ENCODE data around the gene CD320. TPM values are rescaled to one million over a fixed set of nuclear protein-coding genes. Genes with fewer than 3 reads are reported as not detected.
"Not testable (repeated sequence)": the region's sequence is repeated elsewhere in the genome, so short reads cannot be mapped to it uniquely, and the experiment has no call there.

Gene CD320
- total RNA-seq, 1 experiment from 2014 or later = 108 TPM

- DNase-seq (ENCODE audit: low read depth) = no peak
Observed at GRCh38 chr19:8310342-8311055, 2.3 kb upstream of the CD320 start.

GRCh38 chr19:8308891-8309291, 733 bp upstream of the CD320 start:
- DNase-seq (ENCODE audit: low read depth) = no peak

GRCh38 chr19:8307400-8307964, 676 bp downstream of the CD320 start:
- peak; percentile 23 for DNase-seq (ENCODE audit: low read depth)

DNA sequence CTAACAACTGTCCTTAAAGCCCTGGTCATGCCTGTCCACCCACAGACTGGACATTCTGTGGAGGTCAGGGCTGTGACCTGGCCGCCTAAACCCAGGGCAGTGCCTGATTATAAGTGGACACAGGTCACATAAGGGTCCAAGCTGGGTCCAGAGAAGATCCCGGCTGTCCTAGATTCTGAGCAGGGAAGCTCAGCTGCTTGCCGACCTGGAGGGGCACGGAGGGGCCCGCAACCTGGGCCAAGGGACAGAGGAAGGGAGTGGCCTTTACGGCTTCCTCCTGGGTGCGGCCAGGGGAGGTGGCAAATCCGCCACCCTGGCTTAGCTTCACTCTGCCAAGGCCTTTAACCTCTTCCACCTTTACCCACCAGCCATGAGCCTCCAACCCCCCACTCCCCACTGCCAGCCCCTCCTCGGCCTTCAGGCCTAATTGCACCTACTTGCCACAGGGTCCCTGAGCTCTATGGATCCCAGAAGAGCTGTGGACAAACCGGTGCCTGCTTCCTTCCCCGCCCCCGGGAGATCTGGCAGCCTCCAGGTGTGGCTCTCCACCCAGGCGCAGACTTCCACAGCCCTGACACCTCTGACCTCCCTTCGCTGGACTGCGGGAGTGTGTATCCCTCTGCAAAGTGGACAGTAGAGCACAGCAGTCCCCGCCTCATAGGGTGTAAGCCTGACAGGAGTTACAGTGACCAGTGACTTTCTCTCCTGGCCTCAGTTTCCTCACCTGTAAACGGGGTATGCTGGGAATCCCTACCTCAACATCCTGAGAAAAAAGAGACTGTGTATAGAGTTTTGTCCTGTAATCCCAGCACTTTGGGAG, 1.7 kb downstream of the CD320 start:
- DNase-seq (ENCODE audit: low read depth) = no peak

GRCh38 chr19:8305798-8306197, 2.4 kb downstream of the CD320 start:
- no peak for DNase-seq (ENCODE audit: low read depth)

DNA sequence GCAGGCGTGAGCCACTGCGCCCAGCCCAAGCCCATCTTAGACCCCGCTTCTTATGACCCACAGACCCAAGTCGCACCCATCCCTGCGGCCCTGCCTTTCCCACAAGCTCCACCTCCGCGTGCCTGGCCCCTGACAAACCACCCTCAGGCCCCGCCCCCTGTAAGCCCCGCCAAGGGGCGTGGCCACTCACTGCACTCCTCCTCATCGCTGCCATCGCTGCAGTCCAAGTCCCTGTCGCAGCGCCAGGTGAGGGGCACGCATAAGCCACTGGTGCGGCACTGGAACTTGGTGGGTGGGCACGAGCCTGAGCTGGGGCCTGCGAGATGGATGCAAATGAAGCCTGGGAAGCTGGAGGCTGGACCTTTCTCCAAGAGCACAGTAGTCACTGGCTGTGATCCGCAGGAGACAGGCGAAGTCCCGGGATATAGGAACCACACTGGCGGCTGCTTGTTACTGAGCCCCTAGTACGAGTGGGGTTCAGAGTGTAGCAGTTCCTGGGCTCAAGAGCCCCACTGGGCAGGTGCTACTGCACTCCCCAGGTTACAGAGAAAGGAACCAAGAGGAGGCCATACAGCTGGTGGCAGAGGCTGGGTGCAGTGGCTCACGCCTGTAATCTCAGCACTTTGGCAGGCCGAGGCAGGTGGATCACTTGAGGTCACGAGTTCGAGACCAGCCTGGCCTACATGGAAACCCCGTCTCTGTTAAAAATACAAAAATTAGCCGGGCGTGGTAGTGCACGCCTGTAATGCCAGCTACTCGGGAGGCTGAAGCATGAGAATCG, 3.1 kb downstream of the CD320 start:
- peak; percentile 39 for DNase-seq (ENCODE audit: low read depth)

- no peak for DNase-seq (ENCODE audit: low read depth)
Observed at GRCh38 chr19:8302734-8303133, 5.4 kb downstream of the CD320 start.

DNA sequence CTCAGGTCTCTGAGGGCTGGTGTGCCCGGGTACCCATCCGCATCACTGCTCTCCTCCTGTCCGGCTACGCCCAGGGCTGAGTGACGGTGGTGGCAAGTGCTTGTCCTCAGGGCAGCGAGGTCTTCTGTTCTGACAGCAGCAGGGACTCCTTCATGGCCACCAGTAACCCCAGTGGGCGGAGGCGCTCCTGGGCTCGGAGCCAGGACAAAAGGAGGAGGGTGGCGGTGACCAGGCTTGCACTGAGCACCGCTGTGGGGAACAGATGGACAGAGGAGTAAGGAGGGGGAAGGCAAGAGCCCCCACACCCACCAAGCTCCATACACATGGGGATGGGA, 5.8 kb downstream of the CD320 start:
- no peak for DNase-seq (ENCODE audit: low read depth)

GRCh38 chr19:8291337-8291736, 16.8 kb downstream of the CD320 start:
- not testable (repeated sequence) for DNase-seq (ENCODE audit: low read depth)

DNA sequence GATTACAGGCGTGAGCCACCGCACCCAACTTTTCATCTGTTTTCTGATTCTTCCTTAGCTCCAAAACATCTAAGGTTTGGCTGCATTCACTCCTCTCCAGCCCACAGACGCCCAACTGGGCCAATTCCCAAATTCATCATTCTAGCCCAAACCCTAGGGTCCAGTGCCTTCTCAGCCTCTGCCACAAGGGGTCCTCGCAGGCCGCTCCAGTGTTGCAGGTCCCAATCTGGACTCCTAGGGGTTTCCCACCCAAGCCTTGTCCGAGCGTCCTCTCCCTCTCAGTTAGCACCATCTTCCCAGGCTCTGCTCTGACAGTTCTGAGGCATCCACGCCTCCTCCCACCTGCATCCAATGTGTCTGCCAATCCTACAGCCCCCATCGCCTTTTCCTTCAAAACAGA, 31.6 kb downstream of the CD320 start:
- DNase-seq (ENCODE audit: low read depth) = not testable (repeated sequence)

- DNase-seq (ENCODE audit: low read depth) = no peak
Observed at GRCh38 chr19:8269724-8270123, 38.4 kb downstream of the CD320 start.

DNA sequence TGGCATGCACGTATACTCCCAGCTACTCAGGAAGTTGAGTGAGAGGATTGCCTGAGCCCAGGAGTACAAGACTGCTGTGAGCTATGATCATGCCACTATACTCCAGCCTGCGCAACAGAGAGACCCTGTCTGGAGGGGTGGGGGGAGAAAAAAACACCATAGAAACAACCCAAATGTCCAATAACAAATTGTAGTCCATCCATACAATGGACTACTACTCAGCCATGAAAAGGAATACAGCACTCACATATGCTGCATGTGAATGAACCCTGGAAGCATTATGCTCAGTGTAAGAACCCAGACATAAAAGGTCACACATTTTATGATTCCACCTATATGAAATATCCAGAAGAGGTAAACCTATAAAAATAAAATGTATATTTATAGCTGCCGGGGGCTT, 42.3 kb downstream of the CD320 start:
- DNase-seq (ENCODE audit: low read depth) = no peak

DNA sequence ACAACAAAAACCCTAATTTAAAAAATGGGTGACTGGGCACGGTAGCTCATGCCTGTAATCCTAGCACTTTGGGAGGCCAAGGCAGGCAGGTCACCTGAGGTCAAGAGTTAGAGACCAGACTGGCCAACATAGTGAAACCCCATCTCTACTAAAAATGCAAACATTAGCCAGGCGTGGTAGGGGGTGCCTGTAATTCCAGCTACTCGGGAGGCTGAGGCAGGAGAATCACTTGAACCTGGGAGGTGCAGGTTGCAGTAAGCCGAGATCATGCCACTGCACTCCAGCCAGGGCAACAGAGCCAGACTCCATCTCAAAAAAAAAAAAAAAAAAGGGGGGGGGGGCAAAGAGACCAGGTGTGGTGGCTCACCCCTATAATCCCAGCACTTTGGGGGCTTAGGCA, 43.9 kb downstream of the CD320 start:
- DNase-seq (ENCODE audit: low read depth) = not testable (repeated sequence)

GRCh38 chr19:8262431-8262830, 45.7 kb downstream of the CD320 start:
- no peak for DNase-seq (ENCODE audit: low read depth)

GRCh38 chr19:8261881-8262280, 46.3 kb downstream of the CD320 start:
- DNase-seq (ENCODE audit: low read depth) = no peak

DNA sequence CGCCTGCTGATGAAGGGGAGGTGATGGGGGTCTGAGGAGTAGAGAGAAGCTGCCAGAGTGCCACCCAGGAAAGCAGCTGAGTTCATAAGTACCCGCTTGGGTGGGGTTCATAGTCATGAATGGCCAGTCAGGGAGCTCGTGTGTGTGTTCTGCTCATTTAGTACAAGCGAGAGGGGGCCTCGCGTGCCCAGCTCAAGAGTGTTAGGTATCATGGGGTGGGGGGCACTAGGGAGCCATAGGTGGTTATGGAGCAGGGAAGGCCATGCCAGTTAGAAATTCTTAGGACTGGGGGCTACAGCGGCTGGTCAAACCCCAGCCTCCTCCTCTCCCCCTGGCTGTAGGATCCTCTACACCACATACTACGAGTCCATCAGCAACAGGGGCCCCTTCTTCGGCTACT, 46.8 kb downstream of the CD320 start:
- DNase-seq (ENCODE audit: low read depth) = no peak

GRCh38 chr19:8259922-8260247, 48.3 kb downstream of the CD320 start:
- no peak for DNase-seq (ENCODE audit: low read depth)

DNA sequence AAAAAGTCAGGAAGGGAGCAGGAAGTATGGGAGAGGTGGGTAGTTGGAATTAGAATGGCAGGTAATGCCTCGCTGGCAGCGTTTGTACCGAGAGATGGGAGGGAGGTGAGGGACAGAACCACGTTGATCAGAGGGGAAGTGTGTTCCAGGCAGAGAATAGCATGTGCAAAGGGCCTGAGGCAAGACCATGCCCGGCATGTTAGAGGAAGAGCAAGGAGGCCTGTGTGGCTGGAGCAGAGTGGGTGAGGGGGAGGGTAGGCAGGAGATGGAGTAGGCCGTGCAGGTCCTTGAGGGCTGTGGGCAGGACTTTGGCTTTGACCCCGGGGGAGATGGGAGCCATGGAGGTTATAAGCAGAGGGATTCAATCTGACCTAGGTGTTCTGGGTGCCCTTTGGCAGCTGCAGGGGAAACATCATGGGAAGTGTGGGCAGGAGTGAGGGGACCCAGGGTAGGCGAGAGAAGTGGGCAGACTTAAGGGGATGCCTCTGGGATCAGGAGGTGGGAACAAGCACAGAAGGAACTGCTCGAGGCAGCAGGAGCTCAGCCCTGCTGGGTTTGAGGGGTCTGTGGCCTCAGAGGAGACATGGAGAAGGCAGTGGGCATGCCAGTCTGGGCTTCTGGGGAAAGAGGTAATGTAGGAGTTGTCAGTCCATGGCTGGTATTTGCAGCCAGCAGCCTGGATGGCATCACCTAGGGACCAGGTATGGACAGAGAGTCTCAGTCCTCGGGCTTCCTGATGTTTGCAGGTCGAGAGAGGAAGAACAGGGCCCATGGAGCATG, 48.8 kb downstream of the CD320 start:
- no peak for DNase-seq (ENCODE audit: low read depth)

GRCh38 chr19:8257052-8257443, 51.1 kb downstream of the CD320 start:
- peak; percentile 30 for DNase-seq (ENCODE audit: low read depth)

GRCh38 chr19:8256276-8257051, 51.7 kb downstream of the CD320 start:
- no peak for DNase-seq (ENCODE audit: low read depth)

Data from Daoy (cell line).